ENCODE measurements around the gene BABAM2.
"Not testable (repeated sequence)": the region's sequence is repeated elsewhere in the genome, so short reads cannot be mapped to it uniquely, and the experiment has no call there.

BABAM2 gene

GRCh38 chr2:27878825-27879224, 11.7 kb upstream of the BABAM2 start:
- no peak for DNase-seq (ENCODE audit: low read depth)

- DNase-seq (ENCODE audit: low read depth): not testable (repeated sequence)
Measured at GRCh38 chr2:27881815-27882583, 8.5 kb upstream of the BABAM2 start.

GRCh38 chr2:27882584-27882922, 8.0 kb upstream of the BABAM2 start:
- DNase-seq (ENCODE audit: low read depth): not testable (repeated sequence)

- no peak for DNase-seq (ENCODE audit: low read depth)
Measured at GRCh38 chr2:27884601-27885000, 5.9 kb upstream of the BABAM2 start.

GRCh38 chr2:27885234-27885633, 5.3 kb upstream of the BABAM2 start:
- no peak for DNase-seq (ENCODE audit: low read depth)

- no peak for DNase-seq (ENCODE audit: low read depth)
Measured at GRCh38 chr2:27885661-27886060, 4.9 kb upstream of the BABAM2 start.

GRCh38 chr2:27886322-27886721, 4.2 kb upstream of the BABAM2 start:
- DNase-seq (ENCODE audit: low read depth): no peak

GRCh38 chr2:27887111-27887510, 3.4 kb upstream of the BABAM2 start:
- no peak for DNase-seq (ENCODE audit: low read depth)

- DNase-seq (ENCODE audit: low read depth): no peak
Measured at GRCh38 chr2:27887830-27888229, 2.7 kb upstream of the BABAM2 start.

- DNase-seq (ENCODE audit: low read depth): no peak
Measured at GRCh38 chr2:27888790-27889189, 1.7 kb upstream of the BABAM2 start.

- no peak for DNase-seq (ENCODE audit: low read depth)
Measured at GRCh38 chr2:27889774-27890145, 769 bp upstream of the BABAM2 start.

- DNase-seq (ENCODE audit: low read depth): no peak
Measured at GRCh38 chr2:27890924-27891672, 569 bp downstream of the BABAM2 start.

GRCh38 chr2:27891673-27892105, 1.2 kb downstream of the BABAM2 start:
- no peak for DNase-seq (ENCODE audit: low read depth)

- DNase-seq (ENCODE audit: low read depth): no peak
Measured at GRCh38 chr2:27893006-27893405, 2.5 kb downstream of the BABAM2 start.

GRCh38 chr2:27897717-27898116, 7.2 kb downstream of the BABAM2 start:
- no peak for DNase-seq (ENCODE audit: low read depth)

GRCh38 chr2:27901234-27901633, 10.7 kb downstream of the BABAM2 start:
- no peak for DNase-seq (ENCODE audit: low read depth)

GRCh38 chr2:27902098-27902497, 11.6 kb downstream of the BABAM2 start:
- no peak for DNase-seq (ENCODE audit: low read depth)

GRCh38 chr2:27903018-27903417, 12.5 kb downstream of the BABAM2 start:
- no peak for DNase-seq (ENCODE audit: low read depth)

- DNase-seq (ENCODE audit: low read depth): no peak
Measured at GRCh38 chr2:27903649-27904404, 13.3 kb downstream of the BABAM2 start.

- DNase-seq (ENCODE audit: low read depth): no peak
Measured at GRCh38 chr2:27904405-27904665, 13.8 kb downstream of the BABAM2 start.

- DNase-seq (ENCODE audit: low read depth): no peak
Measured at GRCh38 chr2:27906074-27906473, 15.5 kb downstream of the BABAM2 start.

GRCh38 chr2:27907547-27907946, 17.0 kb downstream of the BABAM2 start:
- no peak for DNase-seq (ENCODE audit: low read depth)

GRCh38 chr2:27909901-27910300, 19.4 kb downstream of the BABAM2 start:
- DNase-seq (ENCODE audit: low read depth): no peak
